ENCODE results near the gene CARD9.

The CARD9 gene

DNA sequence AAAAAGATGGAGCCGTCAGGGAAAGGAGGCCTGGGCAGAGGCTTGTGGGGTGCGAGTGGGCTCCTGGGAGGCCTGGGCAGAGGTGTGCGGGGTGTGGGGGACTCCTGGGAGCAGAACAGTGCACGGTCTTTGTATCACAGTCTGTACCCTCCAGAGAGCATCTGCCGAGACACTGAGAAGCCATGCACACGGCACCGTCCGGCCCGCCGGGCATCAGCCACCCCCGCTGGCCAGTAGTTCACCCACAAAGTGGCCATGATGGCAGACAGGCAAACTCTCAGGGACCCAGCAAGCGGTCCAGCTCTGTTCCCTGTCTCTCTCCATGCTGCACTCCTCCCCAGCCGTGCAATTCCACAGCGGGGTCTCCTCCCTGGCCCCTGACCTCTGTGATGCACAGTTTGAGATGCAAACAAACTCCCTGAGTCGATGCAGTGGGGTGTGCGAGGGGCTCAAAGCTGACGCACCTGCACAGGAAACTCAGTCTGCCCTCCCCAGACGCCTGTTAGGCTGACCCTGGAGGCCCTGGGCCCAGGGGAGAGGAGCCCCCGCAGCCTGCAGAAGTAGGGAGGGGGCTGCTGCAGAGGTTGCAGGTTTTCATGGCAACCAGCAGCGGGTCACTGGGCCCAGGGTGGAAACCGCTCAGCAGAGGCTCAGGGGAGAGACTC, 55.2 kb downstream of the CARD9 start:
- Histone ChIP-seq H3K27me3 (ENCODE audit: insufficient read depth, low read length) (no peaks in the 10 kb centered on the region), H3K9me3 (ENCODE audit: insufficient read depth, low read depth, low read length) (peaks cover 14% of the 10 kb centered on the region), H3K4me3 (ENCODE audit: low read length) (no peak overlapping the region), H3K4me1 (ENCODE audit: insufficient read depth, low read length) (no peaks in the 10 kb centered on the region), H3K9ac (ENCODE audit: low read depth, low read length) (no peak overlapping the region), H3K36me3 (ENCODE audit: insufficient read depth, low read depth, low read length) (no peaks in the 10 kb centered on the region), H3K27ac (ENCODE audit: low read length) (no peak overlapping the region)

DNA sequence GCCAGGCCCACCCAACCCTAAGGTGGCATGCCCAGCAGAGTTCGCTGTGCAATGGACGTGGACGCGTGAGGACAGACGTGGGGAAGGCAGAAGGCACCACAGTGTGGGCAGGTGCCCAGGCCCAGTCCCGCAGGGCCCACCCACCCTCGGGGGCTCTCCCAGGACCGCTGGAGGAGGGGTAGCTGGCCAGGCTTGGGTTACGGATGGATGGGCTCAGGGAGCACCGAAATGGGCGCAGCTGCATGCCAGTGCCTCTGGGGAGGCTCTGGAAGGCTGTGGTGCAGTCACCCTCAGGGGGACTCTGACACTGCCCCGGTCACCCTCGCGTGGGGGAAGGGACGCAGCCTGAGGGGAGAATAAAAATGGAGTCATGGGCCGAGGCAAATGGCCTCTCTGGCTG, 55.8 kb downstream of the CARD9 start:
- H3K9ac ChIP-seq (ENCODE audit: low read depth, low read length), result no peak overlapping the region
- no peak overlapping the region for H3K4me3 ChIP-seq (ENCODE audit: low read length)

DNA sequence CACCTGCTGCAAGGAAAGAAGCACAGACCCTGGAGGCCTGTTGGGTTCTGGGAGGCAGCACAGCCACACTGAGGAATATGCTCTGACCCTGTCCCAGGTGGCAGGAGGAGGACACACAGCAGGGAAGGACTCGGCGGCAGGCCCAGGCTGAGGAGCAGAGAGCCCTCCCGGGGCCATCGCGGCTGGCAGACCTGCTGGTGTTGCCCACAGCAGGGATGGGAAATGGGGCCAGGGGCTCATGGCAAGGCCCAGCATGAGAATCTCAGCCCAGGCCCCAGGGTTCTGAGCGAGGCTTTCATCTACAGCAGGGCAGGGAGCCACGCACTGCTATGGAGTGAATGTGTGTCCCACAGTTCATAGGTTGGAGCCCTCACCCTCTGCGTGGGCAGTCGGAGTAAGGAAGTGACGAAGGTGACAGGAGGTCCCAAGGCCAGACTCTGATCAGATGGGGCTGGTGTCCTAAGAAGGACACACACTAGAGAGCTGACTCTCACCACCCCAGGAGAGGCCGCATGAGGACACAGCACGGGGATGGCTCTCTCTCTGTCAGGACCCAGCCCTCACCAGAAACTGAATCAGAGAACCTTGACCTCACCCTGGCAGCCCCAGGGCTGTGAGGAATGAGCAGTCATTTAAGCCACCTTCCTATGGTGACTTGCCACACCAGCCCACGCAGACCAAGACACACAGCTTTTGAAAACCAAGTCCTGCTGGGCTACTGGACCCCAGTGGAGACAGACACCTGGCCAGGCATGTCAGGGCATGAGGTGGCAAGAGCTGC, 56.4 kb downstream of the CARD9 start:
- H3K27me3 ChIP-seq (ENCODE audit: insufficient read depth, low read length), result no peaks in the 10 kb centered on the region
- no peak overlapping the region for H3K9ac ChIP-seq (ENCODE audit: low read depth, low read length)
- no peaks in the 10 kb centered on the region for H3K4me1 ChIP-seq (ENCODE audit: insufficient read depth, low read length)
- no peaks in the 10 kb centered on the region for H3K36me3 ChIP-seq (ENCODE audit: insufficient read depth, low read depth, low read length)
- no peak overlapping the region for H3K27ac ChIP-seq (ENCODE audit: low read length)
- no peak overlapping the region for H3K4me3 ChIP-seq (ENCODE audit: low read length)
- H3K9me3 ChIP-seq (ENCODE audit: insufficient read depth, low read depth, low read length), result peaks cover 14% of the 10 kb centered on the region

More for the DNA sequence above, 55.8 kb downstream of the CARD9 start:
- H3K4me1 ChIP-seq (ENCODE audit: insufficient read depth, low read length), result no peaks in the 10 kb centered on the region
- H3K36me3 ChIP-seq (ENCODE audit: insufficient read depth, low read depth, low read length), result no peaks in the 10 kb centered on the region
- peaks cover 14% of the 10 kb centered on the region for H3K9me3 ChIP-seq (ENCODE audit: insufficient read depth, low read depth, low read length)
- no peak overlapping the region for H3K27ac ChIP-seq (ENCODE audit: low read length)
- H3K27me3 ChIP-seq (ENCODE audit: insufficient read depth, low read length), result no peaks in the 10 kb centered on the region

DNA sequence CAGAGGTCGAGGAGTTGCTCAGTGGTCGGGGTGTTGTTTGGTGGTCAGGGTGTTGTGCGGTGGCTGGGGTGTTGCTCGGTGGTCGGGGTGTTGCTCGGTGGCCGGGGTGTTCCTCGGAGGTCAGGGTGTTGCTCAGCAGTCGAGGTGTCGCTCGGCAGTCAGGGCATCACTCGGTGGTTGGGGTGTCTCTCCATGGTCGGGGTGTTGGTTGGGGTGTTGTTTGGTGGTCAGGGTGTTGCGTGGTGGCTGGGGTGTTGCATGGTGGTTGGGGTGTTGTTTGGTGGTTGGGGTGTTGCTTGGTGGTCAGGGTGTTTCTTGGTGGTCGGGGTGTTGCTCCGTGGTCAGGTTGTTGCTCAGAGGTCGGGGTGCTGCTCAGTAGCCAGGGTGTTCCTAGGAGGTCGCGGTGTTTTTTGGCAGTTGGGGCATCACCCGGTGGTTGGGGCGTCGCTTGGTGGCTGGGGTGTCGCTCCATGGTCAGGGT, 57.2 kb downstream of the CARD9 start:
- Histone ChIP-seq H3K9ac (ENCODE audit: low read depth, low read length) (no peak overlapping the region), H3K27me3 (ENCODE audit: insufficient read depth, low read length) (no peaks in the 10 kb centered on the region), H3K9me3 (ENCODE audit: insufficient read depth, low read depth, low read length) (peaks cover 14% of the 10 kb centered on the region), H3K27ac (ENCODE audit: low read length) (no peak overlapping the region), H3K4me1 (ENCODE audit: insufficient read depth, low read length) (no peaks in the 10 kb centered on the region), H3K4me3 (ENCODE audit: low read length) (no peak overlapping the region), H3K36me3 (ENCODE audit: insufficient read depth, low read depth, low read length) (no peaks in the 10 kb centered on the region)

DNA sequence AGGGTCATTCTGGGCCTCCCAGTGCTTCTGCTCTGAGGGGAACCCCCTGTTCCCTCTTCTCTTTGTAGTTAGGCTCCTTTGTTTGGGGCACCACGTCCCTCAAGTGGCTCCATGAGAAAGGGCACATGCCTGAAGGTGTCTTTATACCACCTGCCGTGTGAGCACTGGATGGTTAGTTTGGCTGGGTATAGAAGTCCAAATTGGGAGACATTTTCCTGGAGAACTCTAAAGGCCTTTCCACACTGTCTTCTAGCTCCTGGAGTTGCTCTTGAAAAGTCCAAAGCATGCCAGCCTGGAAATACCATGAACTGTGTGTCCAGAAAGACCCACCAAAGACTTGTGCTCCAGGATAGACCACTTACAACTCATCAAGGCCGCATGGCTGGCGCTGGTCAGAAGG, 58.5 kb downstream of the CARD9 start:
- Histone ChIP-seq H3K4me1 (ENCODE audit: insufficient read depth, low read length) (no peaks in the 10 kb centered on the region), H3K9me3 (ENCODE audit: insufficient read depth, low read depth, low read length) (peaks cover 14% of the 10 kb centered on the region), H3K27ac (ENCODE audit: low read length) (no peak overlapping the region)

DNA sequence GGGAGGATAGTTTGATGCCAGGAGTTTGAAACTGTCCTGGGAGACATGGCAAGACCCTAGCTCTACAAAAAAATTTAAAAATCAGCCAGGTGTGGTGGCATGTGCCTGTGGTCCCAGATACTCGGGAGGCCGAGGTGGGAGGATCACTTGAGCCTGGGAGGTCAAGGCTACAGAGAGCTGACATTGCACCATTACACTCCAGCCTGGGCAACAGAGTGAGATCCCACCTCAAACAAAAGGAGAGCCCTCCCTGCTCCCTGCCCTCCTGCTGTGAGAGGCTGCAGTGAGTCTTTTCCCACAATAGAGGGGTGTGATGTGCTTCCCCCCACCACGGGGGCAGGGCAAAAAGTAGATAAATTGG, 59.4 kb downstream of the CARD9 start:
- Histone ChIP-seq H3K27me3 (ENCODE audit: insufficient read depth, low read length) (no peaks in the 10 kb centered on the region), H3K27ac (ENCODE audit: low read length) (no peak overlapping the region), H3K9me3 (ENCODE audit: insufficient read depth, low read depth, low read length) (peaks cover 14% of the 10 kb centered on the region), H3K4me3 (ENCODE audit: low read length) (no peak overlapping the region), H3K9ac (ENCODE audit: low read depth, low read length) (no peak overlapping the region), H3K36me3 (ENCODE audit: insufficient read depth, low read depth, low read length) (no peaks in the 10 kb centered on the region), H3K4me1 (ENCODE audit: insufficient read depth, low read length) (no peaks in the 10 kb centered on the region)

More for the DNA sequence above, 58.5 kb downstream of the CARD9 start:
- no peaks in the 10 kb centered on the region for H3K27me3 ChIP-seq (ENCODE audit: insufficient read depth, low read length)
- H3K36me3 ChIP-seq (ENCODE audit: insufficient read depth, low read depth, low read length), result no peaks in the 10 kb centered on the region
- no peak overlapping the region for H3K9ac ChIP-seq (ENCODE audit: low read depth, low read length)
- no peak overlapping the region for H3K4me3 ChIP-seq (ENCODE audit: low read length)

All from iPS-20b (cell line).